HG03066 (cell line): Measurements from ENCODE around the gene IRF4.

Source experiments
- ATAC-seq: cut with Tn5 transposase; IDR thresholded peaks from one replicate; pipeline ENCODE4 v1.9.1; 2021; ENCODE audit warnings: low read depth; ENCODE audit not compliant: unreplicated experiment

IRF4 gene

DNA sequence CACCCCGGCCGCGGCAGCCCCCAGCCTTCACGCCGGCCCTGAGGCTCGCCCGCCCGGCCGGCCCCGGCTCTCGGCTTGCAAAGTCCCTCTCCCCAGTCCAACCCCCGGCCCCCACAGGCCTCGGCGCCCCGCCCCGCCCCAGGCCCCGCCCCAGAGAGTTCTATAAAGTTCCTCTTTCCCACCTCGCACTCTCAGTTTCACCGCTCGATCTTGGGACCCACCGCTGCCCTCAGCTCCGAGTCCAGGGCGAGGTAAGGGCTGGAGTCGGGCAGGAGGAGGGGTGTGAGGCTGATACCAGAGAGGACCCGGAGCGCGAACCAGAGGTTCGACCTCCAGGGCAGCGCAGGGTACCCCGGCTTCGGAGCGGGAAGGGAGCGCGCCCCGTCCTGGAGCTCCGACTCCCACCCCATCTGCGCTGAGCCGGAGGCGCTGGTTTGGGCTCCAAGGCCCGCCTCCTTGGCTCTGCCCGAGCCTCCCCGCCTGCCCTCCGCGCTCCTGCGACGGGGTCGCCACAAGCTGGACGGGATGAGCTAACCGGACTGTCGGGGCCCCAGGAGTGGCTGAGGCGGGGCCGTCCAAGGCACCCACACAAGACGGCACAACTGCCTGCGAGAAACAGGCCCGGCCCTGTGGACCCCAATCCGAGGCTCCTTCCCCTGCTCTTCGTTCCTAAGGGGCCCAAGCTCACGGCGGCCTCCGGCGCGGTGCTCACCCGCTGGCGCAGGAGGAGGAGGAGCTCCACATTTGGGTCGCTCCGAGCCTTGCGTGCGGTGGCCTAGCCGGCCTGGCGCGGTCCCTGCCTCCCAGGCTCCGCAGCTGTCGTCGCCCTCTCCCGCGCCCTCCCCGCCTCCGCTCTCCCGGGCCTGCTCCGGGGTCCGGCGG, at the start of gene IRF4:
TSS of gene IRF4 (plus strand) at position 194 of the 882 bp plus-strand sequence. CDS start 1,401 bp downstream, outside the sequence.
- ATAC-seq = no peak

DNA sequence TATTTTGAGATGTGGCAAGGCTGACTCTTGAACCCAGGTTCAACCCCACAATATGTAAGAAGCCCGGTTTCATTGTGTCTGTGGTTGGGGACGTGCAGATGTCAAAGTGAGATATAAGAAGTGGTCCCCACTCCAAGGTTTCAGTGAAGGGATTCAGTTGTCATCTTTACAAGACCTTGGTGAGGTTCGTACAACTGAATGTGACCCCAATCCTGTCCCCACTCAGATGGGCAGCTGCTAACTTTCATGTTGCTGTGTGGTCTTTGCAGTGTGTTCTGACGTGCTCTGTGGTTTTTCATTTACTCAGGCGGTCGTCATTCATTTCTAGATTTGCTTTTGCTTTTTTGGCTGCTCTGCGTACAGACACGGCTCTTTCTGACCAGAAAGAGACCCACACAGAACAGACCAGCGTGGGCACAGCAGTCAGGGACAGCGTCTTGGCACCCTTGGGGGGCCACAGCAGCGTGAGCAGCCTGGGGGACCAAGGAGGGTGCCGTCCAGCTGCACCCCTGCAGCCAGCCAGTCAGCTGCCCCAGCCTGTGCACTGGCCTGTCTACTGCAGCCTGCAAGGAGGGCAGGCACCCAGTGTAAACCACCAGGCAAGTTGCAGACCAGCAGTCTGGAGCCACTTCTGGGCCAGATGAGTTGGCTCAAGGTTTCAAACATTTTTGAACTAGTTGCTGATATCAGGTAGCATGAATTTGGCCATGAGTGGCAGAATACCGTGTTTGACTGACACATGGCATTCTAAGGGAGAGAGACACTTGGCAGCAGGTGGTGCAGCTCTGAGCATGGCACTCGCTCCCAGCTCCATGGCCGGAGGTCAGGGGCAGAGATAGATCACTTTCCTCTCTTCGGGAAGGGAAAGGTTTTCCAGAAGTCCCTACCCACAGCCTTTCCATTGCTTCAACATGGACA, 49.4 kb upstream of the IRF4 start:
- peak; percentile 55 for ATAC-seq

DNA sequence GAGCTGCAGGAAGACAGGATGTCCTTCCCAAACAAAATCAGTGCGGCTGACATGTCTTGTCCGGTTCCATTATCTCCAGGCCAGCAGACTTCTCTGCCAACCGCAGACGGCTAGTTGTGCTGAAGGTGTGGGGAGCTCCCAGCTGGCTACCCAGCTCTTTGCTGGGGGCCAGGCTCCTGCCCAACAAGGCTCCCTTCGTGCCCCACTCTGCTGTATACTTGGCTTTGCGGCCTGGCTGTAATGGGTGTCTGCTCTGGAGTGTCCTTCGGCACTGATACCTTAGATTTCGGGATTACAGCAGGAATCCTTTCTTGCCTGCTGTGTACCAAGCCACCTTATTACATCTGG, 48.7 kb upstream of the IRF4 start:
- no peak for ATAC-seq

DNA sequence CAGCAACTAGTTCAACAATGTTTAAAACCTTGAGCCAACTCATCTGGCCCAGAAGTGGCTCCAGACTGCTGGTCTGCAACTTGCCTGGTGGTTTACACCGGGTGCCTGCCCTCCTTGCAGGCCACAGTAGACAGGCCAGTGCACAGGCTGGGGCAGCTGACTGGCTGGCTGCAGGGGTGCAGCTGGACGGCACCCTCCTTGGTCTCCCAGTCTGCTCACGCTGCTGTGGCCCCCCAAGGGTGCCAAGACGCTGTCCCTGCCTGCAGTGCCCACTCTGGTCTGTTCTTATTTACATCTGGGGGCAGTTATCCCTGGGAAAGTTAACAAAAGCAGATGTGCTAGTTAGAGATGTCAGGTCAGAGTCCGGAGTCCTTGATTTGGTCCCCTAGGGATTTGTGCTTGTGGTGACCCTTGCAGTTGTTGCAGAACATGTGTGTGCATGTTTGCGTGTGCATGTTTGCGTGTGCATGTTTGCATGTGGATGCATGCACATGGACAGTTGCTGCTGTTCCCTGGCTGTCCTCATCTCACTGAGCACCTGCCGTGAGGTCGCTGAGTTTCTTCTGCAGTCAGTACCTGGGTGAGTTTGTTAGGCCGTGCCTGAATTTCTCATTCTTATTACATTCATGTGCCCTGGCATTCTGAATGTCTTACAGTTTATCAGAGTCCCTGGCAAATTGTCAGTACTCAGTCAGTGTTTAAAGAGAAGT, 48.2 kb upstream of the IRF4 start:
- ATAC-seq = no peak

DNA sequence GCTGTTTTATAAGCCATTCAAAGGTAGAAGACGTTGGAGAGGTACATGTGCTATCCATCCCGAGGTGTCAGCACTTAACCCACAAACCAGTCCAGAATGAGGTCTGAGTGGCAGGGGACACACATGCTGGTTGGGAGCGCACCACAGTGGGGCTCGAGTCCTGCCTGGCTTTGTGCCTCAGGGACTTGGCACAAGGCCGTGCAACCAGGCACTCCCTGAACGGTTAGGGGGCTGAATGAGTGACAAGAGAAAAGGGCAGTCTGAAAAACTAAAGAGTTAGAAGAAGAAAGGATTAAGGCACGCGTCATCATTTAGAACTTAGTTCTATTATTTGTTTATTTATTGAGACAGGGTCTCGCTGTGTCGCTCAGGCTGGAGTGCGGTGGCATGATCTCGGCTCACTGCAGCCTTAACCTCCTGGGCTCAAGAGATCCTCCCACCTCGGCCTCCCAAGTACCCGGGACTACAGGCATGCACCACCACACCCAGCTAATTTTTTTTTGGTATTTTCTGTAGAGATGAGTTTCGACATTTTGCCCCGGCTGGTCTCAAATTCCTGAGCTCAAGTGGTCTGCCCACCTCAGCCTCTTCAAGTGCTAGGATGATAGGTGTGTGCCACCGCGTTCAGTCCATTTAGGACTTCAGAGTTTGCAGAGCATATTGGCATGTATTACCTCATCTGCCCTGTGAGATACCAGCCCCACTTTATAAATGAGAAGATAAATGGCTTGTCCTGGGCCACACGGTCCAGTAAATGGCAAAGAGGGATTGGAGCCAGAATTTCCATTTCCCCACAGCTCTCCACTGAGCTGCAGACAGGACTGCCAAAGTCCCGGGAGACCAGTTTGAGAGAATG, 47.4 kb upstream of the IRF4 start:
- no peak for ATAC-seq

DNA sequence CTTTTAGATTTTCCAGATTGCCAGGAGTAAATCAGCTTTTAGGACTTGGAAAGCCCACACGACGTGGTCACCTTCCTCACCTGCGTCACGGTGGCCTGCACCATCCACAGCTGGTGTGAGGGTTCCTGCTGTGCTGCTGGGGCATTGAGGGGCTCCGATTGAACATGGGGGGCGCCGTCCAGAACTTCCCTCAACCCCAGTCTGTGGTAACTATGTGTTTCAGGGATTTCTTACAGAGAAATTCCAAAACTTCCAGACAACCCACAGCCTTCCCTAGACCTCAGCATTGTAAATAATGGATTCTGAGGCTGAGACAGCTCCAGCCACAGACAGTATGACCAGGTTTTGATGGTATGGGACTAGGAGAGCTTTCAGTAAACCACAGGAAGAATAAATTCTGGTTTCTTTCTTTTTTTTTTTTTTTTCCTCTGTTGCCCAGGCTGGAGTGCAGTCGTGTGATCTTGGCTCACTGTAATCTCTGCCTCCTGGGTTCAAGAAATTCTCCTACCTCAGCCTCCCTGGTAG, 46.7 kb upstream of the IRF4 start:
- no peak for ATAC-seq

DNA sequence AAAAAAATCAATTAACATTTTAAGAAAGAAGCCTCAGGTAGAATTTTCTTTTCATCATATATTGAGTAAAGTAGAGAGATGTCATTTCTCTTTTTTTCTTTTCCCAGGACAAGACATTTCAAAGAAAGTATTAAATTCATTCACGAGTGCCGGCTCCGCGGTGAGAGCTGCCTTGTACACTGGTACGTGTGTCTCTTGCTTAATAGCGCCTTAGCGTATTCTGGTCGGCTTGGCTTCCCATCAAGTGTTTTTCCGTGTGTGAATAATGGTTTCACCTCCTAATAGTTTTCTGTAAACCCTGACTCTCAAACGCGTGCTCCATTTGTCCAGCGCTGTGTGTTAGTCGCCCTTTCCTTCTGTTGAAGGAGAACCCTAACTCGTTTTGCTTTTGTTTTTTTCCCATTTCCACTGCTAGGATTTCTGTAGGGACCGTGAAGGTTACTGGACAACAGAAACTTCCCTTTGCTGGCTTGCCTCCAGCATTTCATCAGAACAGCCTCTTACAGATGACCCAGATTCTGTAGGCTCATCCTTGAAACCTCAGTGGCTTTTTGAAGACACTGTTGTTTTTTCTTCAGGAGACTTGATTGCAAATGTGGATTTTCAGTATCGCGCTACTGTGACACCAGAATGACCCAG, 45.7 kb upstream of the IRF4 start:
- no peak for ATAC-seq

DNA sequence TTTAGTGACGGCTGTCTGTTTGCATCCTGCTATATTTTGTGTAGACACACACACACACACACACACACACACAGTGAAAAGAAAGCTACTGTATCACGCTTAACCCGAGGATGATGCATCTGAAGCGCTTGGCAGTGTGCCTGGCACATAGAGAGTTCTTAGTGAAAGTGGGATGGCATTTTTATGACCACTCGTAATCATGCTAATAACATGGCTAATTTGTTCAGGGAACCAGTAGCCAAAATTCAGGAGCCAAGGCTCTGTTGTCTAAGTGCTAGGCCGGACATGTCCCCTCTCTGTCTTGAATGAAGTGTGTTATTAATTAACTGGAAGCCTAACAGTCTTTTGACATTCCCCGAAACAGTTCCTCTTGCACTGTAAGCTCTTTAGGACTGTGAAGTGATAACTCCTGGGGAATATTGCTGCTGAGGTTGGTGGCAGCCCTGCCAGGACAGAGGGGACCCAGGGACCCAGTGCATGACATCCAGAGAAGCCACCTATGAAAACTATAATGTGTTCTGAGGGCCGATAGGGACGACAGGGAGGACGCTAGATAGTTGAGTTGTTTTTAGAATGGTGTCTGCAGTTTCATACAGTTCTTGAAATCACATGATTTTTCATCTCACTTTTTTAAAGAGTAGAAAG, 45.0 kb upstream of the IRF4 start:
- ATAC-seq = no peak

DNA sequence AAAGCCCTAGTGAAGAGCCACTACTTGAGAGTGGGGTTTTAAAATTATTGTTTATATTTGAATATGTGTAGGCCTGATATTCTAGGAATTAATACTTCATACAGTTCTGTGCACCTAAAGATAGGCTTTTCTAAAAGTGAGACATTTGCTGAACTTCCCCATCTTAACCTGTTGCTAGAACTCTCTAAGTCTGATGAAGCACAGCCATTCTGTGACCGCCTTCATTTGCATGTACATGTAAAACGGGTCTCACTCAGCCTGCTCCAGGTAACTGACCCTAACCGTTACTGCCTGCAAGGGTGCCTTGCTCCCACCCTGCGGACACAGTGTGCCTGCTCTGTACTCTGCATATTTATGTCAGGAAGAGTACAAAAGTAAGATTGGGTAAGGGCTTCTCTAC, 44.3 kb upstream of the IRF4 start:
- ATAC-seq = peak; percentile 72

DNA sequence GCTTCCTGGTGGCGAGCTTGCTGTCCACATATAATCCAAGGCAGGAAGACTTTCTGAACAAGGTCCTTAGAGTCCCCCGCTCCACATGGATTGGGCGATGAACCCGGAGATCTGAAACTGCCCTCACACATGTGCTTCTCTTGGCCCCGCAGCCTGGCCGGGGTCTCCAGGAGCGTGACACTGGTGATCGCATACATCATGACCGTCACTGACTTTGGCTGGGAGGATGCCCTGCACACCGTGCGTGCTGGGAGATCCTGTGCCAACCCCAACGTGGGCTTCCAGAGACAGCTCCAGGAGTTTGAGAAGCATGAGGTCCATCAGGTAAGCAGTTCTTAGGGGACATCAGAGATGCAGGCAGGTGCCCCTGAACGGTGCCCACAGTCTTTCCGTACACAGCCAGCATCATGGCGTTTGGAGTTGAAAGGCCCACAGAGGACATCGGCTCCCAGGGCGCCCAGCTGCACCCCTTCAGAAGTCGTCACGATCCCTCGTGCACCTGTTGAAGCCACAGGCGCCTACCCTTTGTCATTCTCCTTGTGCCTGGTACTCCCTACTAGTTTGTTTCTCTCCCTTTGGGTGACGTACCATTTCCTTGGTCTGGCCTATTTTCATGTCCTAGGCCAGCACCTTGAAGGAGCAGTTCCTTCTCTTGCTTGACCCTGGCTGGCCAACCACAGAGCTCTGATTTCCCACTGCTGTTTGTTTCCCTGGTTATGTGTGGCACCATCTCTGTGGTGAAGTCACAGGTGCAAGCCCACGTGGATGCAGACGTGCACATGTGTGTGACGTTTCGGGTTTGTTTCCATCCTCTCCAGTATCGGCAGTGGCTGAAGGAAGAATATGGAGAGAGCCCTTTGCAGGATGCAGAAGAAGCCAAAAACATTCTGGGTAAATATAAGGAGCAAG, 43.3 kb upstream of the IRF4 start:
- ATAC-seq = no peak

DNA sequence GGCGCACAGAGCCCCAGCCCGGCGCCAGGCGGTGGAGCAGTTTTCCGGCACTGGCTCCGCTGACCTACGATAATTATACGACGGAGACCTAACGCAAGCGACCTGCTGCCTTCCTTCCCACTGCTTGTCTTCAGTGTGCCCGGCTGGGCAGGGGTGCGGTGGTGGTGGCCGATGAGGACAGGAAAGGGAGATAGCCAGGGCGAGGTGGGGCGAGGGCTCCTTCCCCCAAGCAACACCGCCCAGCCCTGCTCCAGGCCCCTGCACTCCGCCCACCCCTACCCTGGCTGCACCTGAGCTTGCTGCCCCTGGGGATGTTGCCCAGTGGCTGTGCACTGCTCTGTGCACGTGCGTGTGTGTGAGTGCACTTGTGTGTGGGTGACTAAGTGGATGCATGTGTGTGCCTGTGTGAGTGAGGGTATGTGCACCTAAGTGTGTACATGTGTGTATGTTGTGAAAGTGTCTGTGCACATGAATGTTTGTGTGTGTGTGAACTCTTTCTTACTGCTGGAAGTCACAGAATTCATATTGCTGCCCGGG, 42.6 kb upstream of the IRF4 start:
- ATAC-seq = no peak

DNA sequence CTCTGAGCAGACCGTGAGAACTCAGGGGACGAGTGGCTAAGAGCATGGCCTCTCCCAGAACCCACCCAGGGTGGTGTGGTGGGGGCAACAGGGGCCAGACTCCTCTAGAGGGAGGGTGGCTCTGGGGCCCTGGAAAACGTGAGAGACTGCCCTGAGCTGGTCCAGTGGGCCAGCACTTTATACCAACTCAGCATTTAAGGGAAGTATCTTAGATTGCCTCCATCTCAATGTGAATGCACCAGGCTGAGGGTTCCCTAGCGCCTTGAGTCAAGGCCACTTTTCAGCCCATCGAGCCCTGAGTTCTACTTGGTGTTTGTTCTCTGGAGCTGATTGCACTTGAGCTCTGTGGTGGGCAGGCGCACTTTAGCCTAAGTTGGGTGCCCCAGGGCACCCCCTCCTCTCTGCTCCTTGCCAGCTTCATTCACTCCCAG, 42.0 kb upstream of the IRF4 start:
- no peak for ATAC-seq

DNA sequence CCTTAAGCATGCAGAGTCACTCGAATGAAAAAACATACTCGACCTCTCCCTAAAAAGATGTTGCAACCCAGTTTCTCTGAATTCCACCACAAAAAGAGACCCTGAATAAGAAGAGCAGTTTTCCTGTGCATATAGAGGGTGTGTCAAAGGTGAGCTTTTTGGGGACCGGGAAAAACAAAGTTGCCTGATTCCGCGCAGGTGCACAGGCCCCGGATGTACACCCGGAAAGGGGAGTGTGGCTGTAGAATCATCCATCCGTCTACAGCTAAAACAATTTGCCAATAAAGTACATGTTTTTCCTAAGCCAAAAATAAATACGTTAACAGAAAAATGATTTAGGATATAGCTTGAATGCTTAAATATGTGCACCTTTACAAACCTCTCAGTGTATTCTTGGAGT, 41.2 kb upstream of the IRF4 start:
- ATAC-seq = no peak

DNA sequence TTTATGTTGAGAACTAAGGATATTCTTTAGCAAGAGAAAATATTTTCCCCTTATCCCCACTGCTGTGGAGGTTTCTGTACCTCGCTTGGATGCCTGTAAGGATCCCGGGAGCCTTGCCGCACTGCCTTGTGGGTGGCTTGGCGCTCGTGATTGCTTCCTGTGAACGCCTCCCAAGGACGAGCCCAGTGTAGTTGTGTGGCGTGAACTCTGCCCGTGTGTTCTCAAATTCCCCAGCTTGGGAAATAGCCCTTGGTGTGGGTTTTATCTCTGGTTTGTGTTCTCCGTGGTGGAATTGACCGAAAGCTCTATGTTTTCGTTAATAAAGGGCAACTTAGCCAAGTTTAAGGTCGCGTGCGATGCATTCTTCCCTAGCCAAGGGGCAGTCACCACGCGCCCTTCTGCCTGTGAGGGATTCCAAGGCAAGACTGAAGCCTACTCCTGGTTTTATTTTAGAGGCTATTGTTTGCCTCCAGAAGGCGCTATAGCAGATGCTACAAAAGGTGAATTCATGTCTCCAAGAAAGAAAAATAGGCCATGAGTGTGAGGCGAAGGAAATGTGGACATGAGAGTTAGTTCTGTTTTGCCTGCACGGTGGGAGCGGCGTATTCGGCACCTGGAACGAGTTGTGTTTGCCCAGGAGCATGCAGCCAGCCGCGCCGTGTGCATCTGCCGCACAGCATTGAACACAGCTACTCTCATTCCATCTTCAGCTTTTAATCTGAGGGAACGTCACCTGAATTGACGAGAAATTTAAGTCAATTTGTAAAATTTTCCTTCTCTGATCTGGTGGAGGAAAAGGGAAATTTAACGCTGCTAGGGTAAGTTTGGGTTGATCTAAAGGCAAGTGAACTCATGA, 40.3 kb upstream of the IRF4 start:
- no peak for ATAC-seq

DNA sequence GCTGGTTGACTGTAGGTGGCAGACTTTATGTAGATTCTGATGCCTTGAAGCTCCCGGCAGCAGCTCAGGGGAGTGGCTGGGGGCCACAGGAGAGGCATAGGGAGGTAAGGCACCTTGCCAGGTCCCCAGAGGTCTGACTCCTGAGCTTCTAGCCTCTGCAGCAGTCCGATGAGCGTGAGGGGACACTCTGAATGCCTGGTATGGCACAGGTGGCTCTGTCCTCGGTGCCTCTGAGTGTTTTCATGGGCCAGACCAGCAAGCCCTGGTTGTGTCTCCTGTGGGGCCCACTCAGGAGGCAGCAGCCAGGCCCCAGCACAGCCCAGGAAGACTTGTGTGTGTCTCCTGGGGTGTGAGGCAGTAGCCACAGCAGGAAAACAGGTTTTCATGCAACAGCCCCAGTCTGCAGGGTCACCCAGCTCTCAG, 39.7 kb upstream of the IRF4 start:
- ATAC-seq = no peak

DNA sequence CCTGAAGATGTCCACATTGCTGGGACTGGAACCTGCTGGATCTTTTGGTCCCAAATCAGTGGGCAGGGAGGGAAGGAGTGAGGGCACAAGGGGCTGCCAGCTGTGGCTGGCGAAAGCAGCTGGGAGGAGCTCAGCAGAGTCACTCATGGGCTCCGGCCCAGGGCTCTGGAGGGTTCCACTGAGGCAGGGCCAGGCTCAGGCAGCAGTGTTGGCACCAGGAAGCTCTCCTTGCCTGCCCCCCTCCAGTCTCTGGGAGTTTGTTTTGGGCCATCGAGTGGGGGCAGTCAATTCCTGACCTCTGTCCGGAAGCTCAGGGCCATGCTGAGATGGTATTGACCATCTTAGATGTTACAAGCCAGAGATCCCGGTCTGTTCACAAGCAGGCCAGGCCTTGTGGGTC, 39.1 kb upstream of the IRF4 start:
- no peak for ATAC-seq
